ENCODE results near the gene MBD3L5. TPM values are rescaled to one million over a fixed set of nuclear protein-coding genes. Genes with fewer than 3 reads are reported as not detected.
"Not testable (repeated sequence)": the region's sequence is repeated elsewhere in the genome, so short reads cannot be mapped to it uniquely, and the experiment has no call there.

MBD3L5 gene
- total RNA-seq, result not detected

DNA sequence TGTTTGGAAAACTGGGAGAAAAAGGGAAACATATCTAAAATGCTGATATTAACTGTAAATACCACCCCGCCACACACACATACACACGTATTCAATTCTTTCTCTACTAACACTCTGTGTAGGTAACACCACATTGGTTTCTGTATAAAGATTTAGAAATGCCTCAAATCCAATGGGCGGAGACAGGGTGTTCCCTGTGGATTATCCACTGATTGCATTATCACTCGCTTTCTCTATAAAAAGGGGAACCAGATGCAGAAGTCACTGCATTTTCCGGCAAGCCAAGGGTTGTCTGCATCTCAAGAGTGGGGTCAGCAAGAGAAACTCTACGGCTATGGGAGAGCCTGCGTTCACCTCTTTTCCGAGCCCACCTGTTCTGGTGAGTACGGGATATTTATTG lies at the start of gene MBD3L5:
TSS of gene MBD3L5 (plus strand) at position 301 of the 400 bp plus-strand sequence. CDS start at position 335, 34 bp downstream.
- FAIRE-seq; DNase-seq (ENCODE audit: low spot score in 2 of 2): not testable (repeated sequence)

DNA sequence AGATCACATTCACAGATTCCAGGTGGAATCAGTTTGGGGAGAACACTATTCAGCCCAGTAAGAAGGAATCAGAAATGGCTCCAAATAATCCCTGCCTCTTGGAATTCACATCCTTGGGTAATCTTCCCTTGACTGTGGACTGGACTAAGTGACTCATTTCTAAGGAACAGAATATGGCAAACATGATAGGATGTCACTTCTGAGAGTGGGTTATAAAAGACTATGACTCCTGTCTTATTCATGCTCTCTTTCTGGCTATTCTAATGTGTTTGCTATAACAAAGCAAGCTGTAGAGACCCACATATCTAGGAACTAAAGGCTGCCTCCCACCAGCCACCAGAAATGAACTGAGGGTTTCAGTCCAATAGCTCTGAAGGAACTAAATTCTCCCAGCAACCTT lies 46.9 kb upstream of the MBD3L5 start:
- FAIRE-seq (no peak), DNase-seq (ENCODE audit: low spot score in 2 of 2) (no peak)

DNA sequence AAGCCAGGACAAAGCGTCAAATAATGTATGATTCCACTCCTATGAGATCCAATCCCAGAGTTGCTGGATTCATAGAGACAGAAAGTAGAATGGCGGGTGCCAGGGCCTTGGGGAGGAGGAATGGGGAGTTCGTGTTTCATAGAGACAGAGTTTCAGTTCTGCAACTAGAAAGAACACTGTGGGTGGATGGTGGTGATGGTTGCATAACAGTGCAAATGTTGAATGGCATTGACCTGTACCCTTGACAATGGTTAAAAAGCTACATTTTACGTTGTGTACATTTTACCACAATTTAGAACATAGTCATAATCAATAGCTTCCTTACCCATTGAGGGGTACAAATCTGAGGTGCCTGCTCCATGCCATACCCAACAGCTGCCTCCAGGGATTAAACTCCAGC lies 42.5 kb upstream of the MBD3L5 start:
- FAIRE-seq (no peak), DNase-seq (ENCODE audit: low spot score in 2 of 2) (no peak)

DNA sequence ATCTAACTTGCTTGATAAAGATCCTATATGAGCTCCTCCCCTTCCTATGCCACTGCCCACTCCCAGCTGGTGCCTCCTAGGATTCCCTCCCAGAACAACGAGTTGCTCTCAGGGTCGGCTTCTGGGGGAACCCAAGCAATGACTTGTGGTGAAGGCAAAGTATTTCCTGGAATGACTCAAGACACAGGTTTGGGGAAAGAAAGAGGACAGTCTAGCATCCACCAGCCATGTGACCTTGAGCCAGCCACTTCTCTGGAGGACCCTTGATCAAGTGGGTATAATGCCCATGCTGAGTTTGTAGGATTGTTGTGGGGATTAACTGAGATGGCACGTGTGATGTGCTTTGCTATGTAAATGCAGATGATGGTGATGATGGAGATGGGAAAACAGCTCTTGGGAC lies 42.1 kb upstream of the MBD3L5 start:
- FAIRE-seq (no peak), DNase-seq (ENCODE audit: low spot score in 2 of 2) (no peak)

DNA sequence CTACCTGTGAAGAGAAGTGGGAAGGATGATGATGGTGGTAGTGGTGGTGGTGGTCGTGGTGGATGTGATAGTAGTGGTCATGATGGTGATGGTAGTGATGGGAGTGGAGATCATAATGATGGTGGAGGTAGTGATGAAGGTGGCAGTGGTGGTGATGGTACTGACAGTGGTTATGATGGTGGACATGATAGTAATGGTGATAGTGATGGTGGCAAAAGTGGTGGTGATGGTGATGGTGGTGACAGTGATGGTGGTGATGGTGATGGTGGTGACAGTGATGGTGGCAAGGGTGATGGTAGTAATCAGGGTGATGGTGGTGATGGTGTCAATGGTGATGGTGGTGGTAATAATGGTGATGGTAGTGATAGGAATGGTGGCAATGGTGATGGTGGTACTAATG lies 35.3 kb upstream of the MBD3L5 start:
- DNase-seq (ENCODE audit: low spot score in 2 of 2) (no peak), FAIRE-seq (no peak)

DNA sequence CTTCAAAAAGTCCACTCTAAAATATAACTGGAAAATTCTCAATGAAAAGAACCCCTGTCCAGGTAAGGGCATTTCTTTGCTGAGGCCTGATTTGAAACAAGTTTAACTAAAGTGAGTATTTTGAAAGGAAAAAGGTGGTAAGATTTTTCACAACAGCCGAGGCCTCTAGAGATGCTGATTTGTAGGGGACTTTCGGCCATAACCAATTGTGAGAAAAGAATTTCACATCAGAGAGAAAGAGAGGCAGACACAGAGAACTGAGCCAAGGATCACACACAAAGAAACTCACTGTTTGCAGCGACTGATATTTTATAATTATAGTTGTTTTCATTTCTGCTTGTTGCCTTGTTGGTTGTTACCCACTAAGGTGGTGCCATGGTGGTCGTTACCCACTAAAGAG lies 33.6 kb upstream of the MBD3L5 start:
- DNase-seq (ENCODE audit: low spot score in 2 of 2) (no peak), FAIRE-seq (no peak)

DNA sequence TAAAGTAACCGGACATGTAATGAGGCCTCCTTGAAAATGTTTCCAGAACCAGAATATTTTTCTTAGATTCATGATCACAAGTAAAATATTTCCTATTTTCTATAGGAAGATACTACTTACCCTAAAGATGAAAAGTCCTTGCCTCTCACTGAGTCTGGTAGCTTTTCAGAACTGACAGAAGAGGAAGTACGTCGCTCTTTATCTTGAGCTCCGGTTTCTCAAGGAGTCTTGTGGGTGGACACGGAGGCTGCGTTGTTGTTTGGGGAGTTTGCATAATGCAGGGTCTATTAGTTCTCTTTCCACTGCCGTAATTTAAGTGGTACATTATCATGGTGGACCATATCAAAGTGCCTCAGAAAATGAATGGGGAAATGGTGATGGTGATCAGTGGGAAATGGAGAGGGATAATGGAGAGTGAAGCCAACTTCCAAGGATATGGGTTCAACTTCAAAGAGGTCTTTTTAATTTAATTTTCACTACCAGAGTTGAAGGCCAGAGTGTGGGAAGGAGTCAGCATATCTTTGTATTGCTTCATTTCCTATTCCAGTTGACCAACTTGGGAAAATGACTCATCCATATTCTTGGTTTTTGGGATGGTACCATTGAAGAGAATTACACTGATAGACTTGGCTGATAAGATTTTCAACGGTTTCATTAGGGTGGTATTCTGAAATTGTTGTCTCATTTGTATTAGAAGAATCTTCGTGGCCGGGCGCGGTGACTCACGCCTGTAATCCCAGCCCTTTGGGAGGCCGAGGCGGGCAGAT lies 32.5 kb upstream of the MBD3L5 start:
- FAIRE-seq (no peak), DNase-seq (ENCODE audit: low spot score in 2 of 2) (no peak)

DNA sequence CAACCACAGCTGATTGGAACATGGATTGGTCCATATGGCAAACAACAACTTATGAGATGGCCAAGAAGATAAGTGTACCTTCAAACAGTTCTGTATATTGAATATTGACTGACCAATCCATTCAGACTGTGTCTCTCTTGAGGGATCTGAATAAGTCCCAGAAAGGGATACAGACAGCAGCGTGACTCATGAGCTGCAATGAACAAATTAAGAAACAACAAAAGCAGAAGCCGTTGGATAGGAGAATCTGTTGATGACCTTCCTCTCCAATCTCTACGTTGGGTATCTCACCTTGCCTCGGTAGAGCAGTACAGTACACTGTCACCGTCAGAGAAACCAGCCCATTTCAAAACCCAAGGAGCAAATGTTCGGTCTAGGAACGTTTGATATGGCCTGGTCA lies 30.4 kb upstream of the MBD3L5 start:
- no peak for DNase-seq (ENCODE audit: low spot score in 2 of 2)

DNA sequence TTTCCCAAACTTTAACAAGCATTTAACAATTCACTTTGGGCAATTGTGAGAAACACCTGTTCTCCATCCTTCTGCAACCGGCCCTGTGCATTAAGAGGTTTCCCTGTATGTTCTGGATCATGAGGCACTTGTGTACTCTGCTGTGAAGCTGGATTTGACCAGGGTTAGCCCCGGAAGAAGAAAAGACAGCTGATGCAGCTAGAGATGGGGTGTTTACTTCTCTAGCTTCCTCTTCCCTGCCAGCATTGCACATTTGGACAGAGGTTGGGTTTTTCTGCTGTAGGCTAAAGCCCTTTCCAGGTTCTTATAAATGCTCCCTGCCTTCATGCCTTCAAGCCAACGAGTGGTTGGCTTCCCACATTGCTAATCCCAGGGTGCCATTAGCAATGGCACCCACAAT lies 30.0 kb upstream of the MBD3L5 start:
- FAIRE-seq (no peak), DNase-seq (ENCODE audit: low spot score in 2 of 2) (no peak)

More for the DNA sequence above, 30.4 kb upstream of the MBD3L5 start:
- no peak for FAIRE-seq

DNA sequence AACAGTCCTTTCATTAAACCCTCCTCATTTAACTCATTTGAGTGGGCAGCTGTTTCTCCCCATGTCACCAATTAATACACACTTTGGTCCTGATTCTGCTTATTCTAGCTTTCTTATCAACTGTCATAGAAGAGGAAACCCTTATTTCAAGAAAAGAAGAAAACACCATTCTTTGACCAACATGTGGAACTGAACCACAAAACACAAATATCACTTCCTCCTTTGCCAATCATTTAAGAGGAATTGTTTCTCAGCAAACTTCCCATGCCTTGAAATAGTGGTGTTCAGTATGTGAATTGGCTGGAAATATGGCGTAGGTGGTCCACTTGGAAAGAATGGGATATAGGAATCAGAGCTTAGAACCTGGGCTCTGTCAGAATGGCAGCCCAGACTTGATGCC lies 29.6 kb upstream of the MBD3L5 start:
- no peak for DNase-seq (ENCODE audit: low spot score in 2 of 2)
- FAIRE-seq, result no peak

DNA sequence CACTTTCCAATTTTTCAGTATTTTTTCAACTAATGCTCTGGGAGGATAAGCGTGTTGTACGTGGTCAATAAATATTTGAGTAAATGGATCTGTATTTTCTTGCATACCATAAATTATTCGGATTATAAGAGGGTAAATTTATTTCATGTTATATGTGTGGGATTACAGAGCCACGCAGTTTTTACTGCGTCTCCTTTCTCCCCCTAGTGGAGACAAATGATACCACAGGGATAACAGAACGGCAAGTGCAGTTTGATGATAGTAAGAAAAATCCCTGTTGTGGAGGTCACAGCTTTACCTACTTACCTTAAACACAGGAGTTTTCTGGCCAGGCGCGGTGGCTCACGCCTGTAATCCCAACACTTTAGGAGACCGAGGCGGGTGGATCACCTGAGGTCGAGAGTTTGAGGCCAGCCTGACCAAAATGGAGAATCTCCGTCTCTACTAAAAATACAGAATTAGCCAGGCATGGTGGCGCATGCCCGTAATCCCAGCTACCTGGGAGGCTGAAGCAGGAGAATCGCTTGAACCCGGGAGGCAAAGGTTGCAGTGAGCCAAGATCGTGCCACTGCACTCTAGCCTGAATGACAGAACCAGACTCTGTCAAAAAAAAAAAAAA lies 26.0 kb upstream of the MBD3L5 start:
- peak in 1 of 2 donors; percentile 20 for DNase-seq (ENCODE audit: low spot score in 2 of 2)
- no peak for FAIRE-seq

DNA sequence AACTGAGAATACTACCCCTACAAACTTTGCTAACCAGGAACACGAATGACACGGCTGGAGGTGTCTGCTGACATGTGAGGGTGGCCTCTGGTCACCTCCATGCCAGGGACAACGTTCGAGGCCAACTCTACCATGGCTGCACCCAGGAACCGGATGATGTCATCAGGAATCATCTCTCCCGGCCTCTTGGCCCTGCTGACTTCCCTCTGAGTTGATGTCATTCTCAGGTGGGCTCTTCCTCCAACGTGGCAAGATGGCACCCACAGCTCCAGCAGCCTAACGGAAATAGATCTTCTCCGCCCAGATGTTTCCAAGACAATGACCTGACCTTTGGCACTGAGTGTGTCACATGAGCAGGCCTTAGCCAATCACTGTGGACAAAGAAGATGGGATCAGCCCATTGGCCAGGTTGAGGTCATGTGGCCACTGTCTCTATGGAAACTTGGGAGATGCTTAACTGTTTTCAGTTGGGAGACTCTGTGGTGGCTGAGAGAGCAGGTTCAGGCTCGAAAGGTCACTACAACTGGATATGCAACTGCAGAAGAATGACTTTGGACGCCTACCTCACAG lies 24.2 kb upstream of the MBD3L5 start:
- no peak for DNase-seq (ENCODE audit: low spot score in 2 of 2)
- no peak for FAIRE-seq

DNA sequence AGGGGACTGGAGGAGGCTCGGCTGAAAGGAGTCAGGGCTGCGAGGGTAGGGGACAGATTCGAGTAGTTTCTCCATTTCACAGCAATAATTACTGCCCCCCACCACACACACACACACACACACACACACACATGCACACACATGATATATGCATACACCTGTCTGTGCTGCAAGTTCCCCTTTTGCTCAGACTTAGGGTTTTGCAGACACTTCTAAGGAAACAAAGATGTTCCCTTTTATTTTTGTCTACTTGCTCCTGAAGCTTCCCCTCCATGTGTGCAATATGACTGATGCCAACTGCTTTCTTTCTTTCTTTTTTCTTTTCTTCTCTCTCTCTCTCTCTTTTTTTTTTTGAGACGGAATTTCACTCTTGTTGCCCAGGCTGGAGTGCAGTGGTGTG lies 22.5 kb upstream of the MBD3L5 start:
- no peak for FAIRE-seq
- no peak for DNase-seq (ENCODE audit: low spot score in 2 of 2)

DNA sequence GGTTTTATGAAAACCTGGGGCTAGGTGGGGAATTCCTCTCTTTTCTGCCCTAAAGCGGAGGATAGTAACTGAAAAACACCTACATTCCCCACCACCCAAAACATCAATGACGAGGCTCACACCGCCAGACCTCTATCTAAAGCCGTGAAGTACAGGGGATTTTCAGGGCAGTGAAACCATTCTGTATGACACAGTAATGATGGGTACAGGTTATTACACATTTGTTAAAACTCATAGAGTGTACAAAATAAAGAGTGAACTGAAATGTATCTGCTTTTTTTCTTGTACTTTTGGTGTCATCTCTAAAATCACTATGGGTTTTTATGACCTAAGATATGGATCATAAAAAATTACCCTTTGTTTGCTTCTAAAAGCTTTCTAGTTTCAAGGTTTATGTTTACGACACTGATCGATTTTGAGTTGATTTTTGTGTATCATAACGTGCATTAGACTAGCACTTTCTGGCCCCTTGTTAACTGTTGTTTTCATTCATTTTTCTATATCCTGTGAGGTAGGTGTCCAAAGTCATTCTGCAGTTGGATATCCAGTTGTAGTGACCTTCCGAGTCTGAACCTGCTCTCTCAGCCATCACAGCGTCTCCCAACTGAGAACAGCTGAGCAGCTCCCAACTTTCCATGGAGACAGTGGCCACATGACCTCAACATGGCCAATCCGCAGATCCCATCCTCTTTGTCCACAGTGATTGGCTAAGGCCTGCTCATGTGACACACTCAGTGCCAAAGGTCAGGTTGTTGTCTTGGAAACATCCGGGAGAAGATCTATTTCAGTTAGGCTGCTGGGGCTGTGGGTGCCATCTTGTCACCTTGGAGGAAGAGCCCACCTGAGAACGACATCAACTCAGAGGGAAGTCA lies 19.4 kb upstream of the MBD3L5 start:
- FAIRE-seq, result no peak
- no peak for DNase-seq (ENCODE audit: low spot score in 2 of 2)

DNA sequence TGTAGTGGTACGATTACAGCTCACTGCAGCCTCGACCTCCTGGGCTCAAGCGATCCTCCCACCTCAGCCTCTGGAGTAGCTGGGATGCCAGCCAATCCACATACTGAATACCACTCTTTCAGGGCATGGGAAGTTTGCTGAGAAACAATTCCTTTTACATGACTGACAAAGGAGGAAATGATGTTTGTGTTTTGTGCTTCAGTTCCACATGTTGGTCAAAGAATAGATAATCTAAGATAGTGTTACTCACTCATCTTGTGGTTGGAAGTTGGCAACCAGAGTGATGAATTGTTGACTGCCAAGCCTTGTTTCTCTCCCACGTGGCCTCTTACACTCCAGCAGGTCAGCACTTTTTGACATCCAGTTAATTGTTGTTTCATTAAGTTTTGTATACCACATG lies 16.7 kb upstream of the MBD3L5 start:
- FAIRE-seq (no peak), DNase-seq (ENCODE audit: low spot score in 2 of 2) (no peak)

DNA sequence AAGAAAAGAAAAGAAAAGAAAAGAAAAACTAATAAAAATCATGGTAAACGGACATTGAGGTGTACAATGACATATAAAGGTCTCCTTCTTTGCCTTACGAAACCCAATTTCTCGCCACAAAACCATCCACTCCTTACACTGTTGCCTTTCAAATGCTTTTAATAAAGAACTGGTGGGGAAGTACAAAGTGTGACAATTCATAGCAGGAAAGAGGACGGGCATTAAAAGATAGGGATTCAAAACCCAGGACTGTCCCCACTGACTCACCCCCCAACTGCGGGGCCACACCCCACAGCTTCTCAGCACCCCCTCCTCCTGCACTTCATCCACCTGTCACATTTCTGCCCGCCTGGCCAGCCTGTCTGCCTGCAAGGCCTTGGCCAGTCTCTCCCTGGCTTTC lies 11.6 kb upstream of the MBD3L5 start:
- DNase-seq (ENCODE audit: low spot score in 2 of 2) (no peak), FAIRE-seq (no peak)

DNA sequence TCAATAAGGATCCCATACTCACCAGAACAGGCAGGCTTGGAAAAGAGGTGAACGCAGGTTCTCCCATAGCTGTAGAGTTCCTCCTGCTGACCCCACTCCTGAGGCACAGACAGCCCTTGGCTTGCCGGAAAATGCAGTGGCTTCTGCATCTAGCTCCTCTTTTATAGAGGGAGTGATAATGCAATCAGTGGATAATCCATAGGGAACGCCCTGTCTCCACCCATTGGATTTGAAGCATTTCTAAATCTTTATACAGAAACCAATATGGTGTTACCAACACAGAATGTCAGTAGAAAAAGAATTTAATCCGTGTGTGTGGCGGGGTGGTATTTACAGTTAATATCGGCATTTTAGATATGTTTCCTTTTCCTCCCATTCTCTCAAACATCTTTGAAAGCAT lies 9.0 kb upstream of the MBD3L5 start, which contains the start of gene MBD3L2B:
TSS of gene MBD3L2B (minus strand) at position 101 of the 400 bp plus-strand sequence. CDS start at position 67, 34 bp downstream.
- DNase-seq (ENCODE audit: low spot score in 2 of 2); FAIRE-seq: not testable (repeated sequence)

DNA sequence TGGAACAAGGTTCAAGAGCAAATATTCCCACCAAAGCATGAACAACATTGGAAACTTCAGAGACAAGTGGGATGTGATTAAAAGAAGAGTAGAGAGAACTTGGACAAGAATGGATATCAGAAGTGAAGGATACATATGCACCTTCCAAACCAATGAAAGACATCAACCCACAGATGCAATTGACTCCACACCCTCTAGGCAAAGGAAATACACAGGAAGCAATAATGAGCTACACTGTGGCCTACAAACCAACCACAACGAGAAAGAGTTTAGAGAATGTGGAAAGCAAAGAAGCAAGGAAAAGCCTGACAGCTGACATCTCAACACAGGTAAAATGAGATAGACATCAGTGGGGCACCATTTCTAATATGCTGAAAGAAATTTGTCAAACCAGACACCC lies 1.6 kb upstream of the MBD3L5 start:
- not testable (repeated sequence) for DNase-seq (ENCODE audit: low spot score in 2 of 2); FAIRE-seq

DNA sequence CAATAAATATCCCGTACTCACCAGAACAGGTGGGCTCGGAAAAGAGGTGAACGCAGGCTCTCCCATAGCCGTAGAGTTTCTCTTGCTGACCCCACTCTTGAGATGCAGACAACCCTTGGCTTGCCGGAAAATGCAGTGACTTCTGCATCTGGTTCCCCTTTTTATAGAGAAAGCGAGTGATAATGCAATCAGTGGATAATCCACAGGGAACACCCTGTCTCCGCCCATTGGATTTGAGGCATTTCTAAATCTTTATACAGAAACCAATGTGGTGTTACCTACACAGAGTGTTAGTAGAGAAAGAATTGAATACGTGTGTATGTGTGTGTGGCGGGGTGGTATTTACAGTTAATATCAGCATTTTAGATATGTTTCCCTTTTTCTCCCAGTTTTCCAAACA lies 9.7 kb downstream of the MBD3L5 start, which contains the start of gene MBD3L4:
TSS of gene MBD3L4 (minus strand) at position 101 of the 400 bp plus-strand sequence. CDS start at position 66, 35 bp downstream.
- not testable (repeated sequence) for DNase-seq (ENCODE audit: low spot score in 2 of 2); FAIRE-seq

DNA sequence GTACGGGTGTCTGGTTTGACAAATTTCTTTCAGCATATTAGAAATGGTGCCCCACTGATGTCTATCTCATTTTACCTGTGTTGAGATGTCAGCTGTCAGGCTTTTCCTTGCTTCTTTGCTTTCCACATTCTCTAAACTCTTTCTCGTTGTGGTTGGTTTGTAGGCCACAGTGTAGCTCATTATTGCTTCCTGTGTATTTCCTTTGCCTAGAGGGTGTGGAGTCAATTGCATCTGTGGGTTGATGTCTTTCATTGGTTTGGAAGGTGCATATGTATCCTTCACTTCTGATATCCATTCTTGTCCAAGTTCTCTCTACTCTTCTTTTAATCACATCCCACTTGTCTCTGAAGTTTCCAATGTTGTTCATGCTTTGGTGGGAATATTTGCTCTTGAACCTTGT lies 11.2 kb downstream of the MBD3L5 start:
- not testable (repeated sequence) for DNase-seq (ENCODE audit: low spot score in 2 of 2); FAIRE-seq
